Mesenchymal stem cell (in vitro differentiated cells and primary cell): ENCODE results near the gene CBLB.

Experiments used
- DNase-seq: peaks from one replicate; pipeline ENCODE4 v3.0.0-alpha.2; 2013
- H2AFZ ChIP-seq: one replicate; pipeline ENCODE4 v1.6.1; 2013; ENCODE audit warnings: low read depth, mild to moderate bottlenecking, control low read depth, inconsistent platforms, low read length, moderate library complexity
- H2AK5ac ChIP-seq: 2 replicates; pipeline ENCODE4 v1.6.1; 2013; ENCODE audit warnings: low read length, moderate library complexity, mild to moderate bottlenecking, inconsistent platforms; ENCODE audit not compliant: severe bottlenecking
- H2BK120ac ChIP-seq: one replicate; pipeline ENCODE4 v1.6.1; 2013; ENCODE audit warnings: low read depth, mild to moderate bottlenecking, inconsistent platforms, low read length, moderate library complexity
- H2BK12ac ChIP-seq, 2 experiments: one replicate each; pipeline ENCODE4 v1.6.1; 2013; ENCODE audit warnings: inconsistent platforms in 2 of 2, low read length in 2 of 2, mild to moderate bottlenecking in 2 of 2, moderate library complexity in 2 of 2, control low read depth in 1 of 2
- H2BK15ac ChIP-seq: one replicate; pipeline ENCODE4 v1.6.1; 2013; ENCODE audit warnings: mild to moderate bottlenecking, low read depth, inconsistent platforms; ENCODE audit not compliant: poor library complexity, severe bottlenecking
- H2BK5ac ChIP-seq: 2 replicates; pipeline ENCODE4 v1.6.1; 2013; ENCODE audit warnings: low read depth, mild to moderate bottlenecking, low read length, control low read depth, inconsistent platforms; ENCODE audit not compliant: poor library complexity, severe bottlenecking
- H3K14ac ChIP-seq, 2 experiments: one replicate each; pipeline ENCODE4 v1.6.1; 2013; ENCODE audit warnings: inconsistent platforms in 2 of 2, low read length in 2 of 2, control low read depth in 1 of 2, mild to moderate bottlenecking in 1 of 2, moderate library complexity in 1 of 2
- H3K18ac ChIP-seq, 2 experiments: one replicate each; pipeline ENCODE4 v1.6.1; 2013; ENCODE audit warnings: inconsistent platforms in 2 of 2, low read length in 2 of 2, control low read depth in 1 of 2, low read depth in 1 of 2, mild to moderate bottlenecking in 1 of 2
- H3K23ac ChIP-seq, 2 experiments: one replicate each; pipeline ENCODE4 v1.6.1; 2013; ENCODE audit warnings: inconsistent platforms in 2 of 2, low read length in 2 of 2, mild to moderate bottlenecking in 2 of 2, moderate library complexity in 2 of 2, control low read depth in 1 of 2
- H3K27ac ChIP-seq: 2 replicates; pipeline ENCODE4 v1.5.1; 2013; ENCODE audit warnings: mild to moderate bottlenecking, moderate library complexity, low read length, control low read depth, inconsistent platforms; ENCODE audit not compliant: poor library complexity, severe bottlenecking
- H3K27me3 ChIP-seq, 2 experiments: 2 replicates each; pipeline versions ENCODE4 v1.6.1 to v1.7.0; 2013; ENCODE audit warnings: low read length in 2 of 2, mild to moderate bottlenecking in 2 of 2, moderate library complexity in 2 of 2, control low read depth in 1 of 2, inconsistent platforms in 1 of 2; ENCODE audit not compliant: control insufficient read depth in 1 of 2, insufficient read depth in 1 of 2
- H3K36me3 ChIP-seq, 2 experiments: 2 replicates each; pipeline versions ENCODE4 v1.6.1 to v1.7.0; 2013; ENCODE audit warnings: low read length in 2 of 2, control low read depth in 1 of 2, inconsistent platforms in 1 of 2, low read depth in 1 of 2, mild to moderate bottlenecking in 1 of 2; ENCODE audit not compliant: insufficient read depth in 2 of 2, control insufficient read depth in 1 of 2
- H3K4ac ChIP-seq, 2 experiments: one replicate each; pipeline ENCODE4 v1.6.1; 2013; ENCODE audit warnings: inconsistent platforms in 2 of 2, low read length in 2 of 2, mild to moderate bottlenecking in 2 of 2, moderate library complexity in 2 of 2, control low read depth in 1 of 2, low read depth in 1 of 2
- H3K4me1 ChIP-seq: 2 replicates; pipeline ENCODE4 v1.6.1; 2013; ENCODE audit warnings: low read depth, low read length, control low read depth; ENCODE audit not compliant: control insufficient read depth, insufficient read depth
- H3K4me2 ChIP-seq: 2 replicates; pipeline ENCODE4 v1.6.1; 2013; ENCODE audit warnings: low read length, mild to moderate bottlenecking, inconsistent platforms; ENCODE audit not compliant: poor library complexity, severe bottlenecking
- H3K4me3 ChIP-seq, 2 experiments: 2 replicates each; pipeline versions ENCODE4 v1.5.1 to v1.7.0; 2013; ENCODE audit warnings: low read length in 2 of 2, mild to moderate bottlenecking in 2 of 2, control low read depth in 1 of 2, low read depth in 1 of 2; ENCODE audit not compliant: insufficient read depth in 1 of 2
- H3K79me1 ChIP-seq: replicated peaks from 2 replicates; pipeline ENCODE4 v1.6.1; 2013; ENCODE audit warnings: mild to moderate bottlenecking, control low read depth, low read length, inconsistent platforms; ENCODE audit not compliant: poor library complexity, severe bottlenecking
- H3K9ac ChIP-seq: 2 replicates; pipeline ENCODE4 v1.7.0; 2013; ENCODE audit warnings: mild to moderate bottlenecking, low read length, moderate library complexity
- H3K9me3 ChIP-seq: 2 replicates; pipeline ENCODE4 v1.7.0; 2013; ENCODE audit warnings: mild to moderate bottlenecking, low read length; ENCODE audit not compliant: control insufficient read depth
- H4K8ac ChIP-seq: one replicate; pipeline ENCODE4 v1.6.1; 2013; ENCODE audit warnings: inconsistent platforms, mild to moderate bottlenecking, low read length, moderate library complexity
- H4K91ac ChIP-seq: one replicate; pipeline ENCODE4 v1.6.1; 2013; ENCODE audit warnings: mild to moderate bottlenecking, low read length, inconsistent platforms
- WGBS: methylation state at CpG from one replicate; pipeline ENCODE4 v1.1.7; 2013; ENCODE audit warnings: mixed read lengths; 5-methylcytosine and 5-hydroxymethylcytosine counted together

The CBLB gene

DNA sequence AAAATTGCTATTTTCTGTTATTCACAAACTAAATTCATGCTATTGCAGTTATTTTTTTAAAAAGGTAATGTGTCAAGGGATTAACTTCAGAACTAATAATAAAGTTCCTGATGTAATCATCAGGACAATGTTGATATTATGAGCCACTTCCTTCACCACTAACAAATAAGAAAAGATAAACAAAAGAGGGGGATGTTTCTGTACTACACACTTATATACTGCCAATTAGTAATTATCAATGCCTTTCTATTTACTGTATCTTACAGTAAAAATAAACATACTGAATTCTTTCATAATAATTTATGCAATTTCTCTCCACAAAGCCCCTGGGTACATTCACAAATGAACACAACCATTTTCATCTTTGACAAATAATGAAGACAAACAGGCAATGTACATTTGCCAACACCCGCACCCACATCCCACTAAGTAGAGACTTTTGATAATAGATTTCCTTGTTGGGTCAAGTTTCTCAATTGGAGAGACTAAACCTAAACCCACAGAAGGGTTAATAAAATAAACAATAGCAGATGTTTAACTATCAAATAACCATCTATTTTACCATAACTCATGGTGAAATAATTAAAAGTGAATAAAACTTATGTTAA, 3.7 kb downstream of the CBLB start:
- H2BK120ac ChIP-seq = no peak overlapping the region
- no peak overlapping the region for H3K14ac ChIP-seq
- no peak overlapping the region for H2AK5ac ChIP-seq
- no peak overlapping the region for H2BK5ac ChIP-seq
- H3K36me3 ChIP-seq = peaks cover 0 to 68% of the 10 kb centered on the region in 2 experiments
- no peak overlapping the region for H4K91ac ChIP-seq
- DNase-seq = no peak
- no peak overlapping the region for H4K8ac ChIP-seq
- H3K79me1 ChIP-seq = peaks cover 5% of the 10 kb centered on the region
- no peak overlapping the region for H2BK15ac ChIP-seq
- H3K23ac ChIP-seq = no peak overlapping the region
- no CpG with 5 or more reads among the region's 1 CpG for WGBS
- H2BK12ac ChIP-seq = no peak overlapping the region
- peak overlapping the region; percentile 100 for H3K9ac ChIP-seq
- no peak overlapping the region for H3K27ac ChIP-seq
- H3K18ac ChIP-seq = no peak overlapping the region
- H3K4ac ChIP-seq = no peak overlapping the region
- H2AFZ ChIP-seq = no peak overlapping the region
- H3K27me3 ChIP-seq = no peaks in the 10 kb centered on the region
- H3K4me3 ChIP-seq = peak overlapping the region in 1 of 2 experiments; percentile 89
- H3K9me3 ChIP-seq = no peaks in the 10 kb centered on the region
- peak overlapping the region; percentile 36 for H3K4me2 ChIP-seq
- no peaks in the 10 kb centered on the region for H3K4me1 ChIP-seq

DNA sequence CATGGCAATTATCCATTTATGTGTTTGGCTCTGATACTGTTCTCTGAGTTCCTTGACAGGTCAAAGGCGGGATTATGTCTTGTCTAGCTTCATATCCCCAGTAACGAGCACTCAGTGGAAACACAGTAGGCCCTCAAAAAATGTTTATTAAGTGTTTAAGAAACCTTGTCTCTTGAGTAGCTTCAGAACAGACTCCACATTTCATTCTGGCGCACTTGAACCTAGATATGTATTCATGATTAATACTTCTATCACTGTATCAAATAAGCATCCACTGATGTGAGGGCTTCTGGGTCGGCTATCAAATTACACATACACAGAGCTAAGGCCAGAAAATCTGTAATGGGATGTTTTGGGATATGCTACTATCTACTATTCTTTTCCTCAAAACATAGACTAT, 4.6 kb downstream of the CBLB start:
- Histone ChIP-seq H2BK15ac (no peak overlapping the region), H3K14ac (no peak overlapping the region), H4K91ac (no peak overlapping the region), H3K4me3 (peak overlapping the region in 1 of 2 experiments; percentile 89), H3K27me3 (no peaks in the 10 kb centered on the region), H3K23ac (no peak overlapping the region), H3K9ac (peak overlapping the region; percentile 100), H2BK5ac (no peak overlapping the region), H2AFZ (no peak overlapping the region), H3K79me1 (peaks cover 5% of the 10 kb centered on the region), H2AK5ac (no peak overlapping the region), H3K18ac (no peak overlapping the region), H4K8ac (no peak overlapping the region), H3K36me3 (peaks cover 0 to 77% of the 10 kb centered on the region in 2 experiments), H3K4ac (no peak overlapping the region), H2BK12ac (no peak overlapping the region), H3K4me1 (no peaks in the 10 kb centered on the region), H3K9me3 (no peaks in the 10 kb centered on the region), H3K27ac (no peak overlapping the region), H2BK120ac (no peak overlapping the region), H3K4me2 (no peak overlapping the region)
- DNase-seq = no peak
- 100% methylated on average over 1 of the region's 4 CpGs for WGBS

DNA sequence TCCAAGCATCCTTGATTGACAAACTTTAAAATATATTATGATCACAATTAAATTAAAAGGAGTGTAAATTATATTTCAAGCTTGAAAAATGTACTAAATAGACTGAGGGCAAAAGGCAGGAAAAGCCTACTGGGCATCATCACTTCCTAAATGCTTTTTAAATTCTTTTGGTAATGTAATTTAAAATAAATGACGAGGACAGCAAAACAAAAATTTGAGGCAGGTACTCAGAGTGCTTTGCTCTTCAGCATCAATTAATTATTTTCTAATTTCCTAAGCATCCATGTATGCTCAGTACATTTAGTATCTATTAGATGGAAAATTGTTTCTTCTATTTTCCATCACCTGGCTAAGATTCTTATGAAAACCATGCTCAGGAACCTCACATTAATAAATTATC, 5.2 kb downstream of the CBLB start:
- no peak overlapping the region for H4K8ac ChIP-seq
- no peak overlapping the region for H2BK5ac ChIP-seq
- H3K9ac ChIP-seq = peak overlapping the region; percentile 100
- H3K36me3 ChIP-seq = peaks cover 0 to 83% of the 10 kb centered on the region in 2 experiments
- peak overlapping the region in 1 of 2 experiments; percentile 89 for H3K4me3 ChIP-seq
- H3K27me3 ChIP-seq = no peaks in the 10 kb centered on the region
- H3K27ac ChIP-seq = no peak overlapping the region
- H2AFZ ChIP-seq = no peak overlapping the region
- peaks cover 5% of the 10 kb centered on the region for H3K79me1 ChIP-seq
- no peaks in the 10 kb centered on the region for H3K4me1 ChIP-seq
- DNase-seq = no peak
- H2AK5ac ChIP-seq = no peak overlapping the region
- no CpG with 5 or more reads among the region's 1 CpG for WGBS
- no peaks in the 10 kb centered on the region for H3K9me3 ChIP-seq
- H3K14ac ChIP-seq = no peak overlapping the region
- H3K4ac ChIP-seq = no peak overlapping the region
- H3K23ac ChIP-seq = no peak overlapping the region
- no peak overlapping the region for H2BK120ac ChIP-seq
- H3K4me2 ChIP-seq = no peak overlapping the region
- H2BK15ac ChIP-seq = no peak overlapping the region
- no peak overlapping the region for H4K91ac ChIP-seq
- H3K18ac ChIP-seq = no peak overlapping the region
- H2BK12ac ChIP-seq = no peak overlapping the region

DNA sequence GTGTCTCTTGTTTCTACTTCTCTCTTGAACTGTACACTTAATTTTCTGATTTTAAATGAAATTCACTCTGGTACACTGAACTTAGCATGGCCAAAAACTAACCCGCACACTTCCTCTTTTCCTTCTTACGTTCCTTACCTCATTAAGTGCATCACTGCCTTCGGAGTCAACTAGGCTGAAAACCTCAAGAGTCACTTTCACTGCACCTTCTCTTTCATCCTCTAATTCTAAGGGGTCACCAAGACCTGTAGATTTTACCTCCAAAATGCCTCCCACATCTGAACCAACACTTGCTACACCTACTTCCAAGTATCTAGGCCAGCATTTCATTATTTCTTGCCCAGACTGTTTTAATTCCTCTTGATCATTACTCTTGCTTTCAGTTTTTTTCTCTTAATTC, 6.6 kb downstream of the CBLB start:
- Histone ChIP-seq H2AFZ (no peak overlapping the region), H3K27ac (no peak overlapping the region), H3K14ac (no peak overlapping the region), H3K9ac (no peak overlapping the region), H2AK5ac (no peak overlapping the region), H4K8ac (no peak overlapping the region), H3K4ac (no peak overlapping the region), H3K4me1 (no peaks in the 10 kb centered on the region), H3K18ac (no peak overlapping the region), H3K23ac (no peak overlapping the region), H3K4me2 (no peak overlapping the region), H3K9me3 (no peaks in the 10 kb centered on the region), H2BK120ac (no peak overlapping the region), H3K4me3 (peak overlapping the region in 1 of 2 experiments; percentile 3), H2BK12ac (no peak overlapping the region), H2BK5ac (no peak overlapping the region), H2BK15ac (no peak overlapping the region), H3K36me3 (peaks cover 0 to 97% of the 10 kb centered on the region in 2 experiments), H4K91ac (no peak overlapping the region), H3K79me1 (peaks cover 9% of the 10 kb centered on the region), H3K27me3 (no peaks in the 10 kb centered on the region)
- whole genome bisulfite sequencing = 98% methylated on average over 3 of the region's 3 CpGs
- no peak for DNase-seq
